NB4 (cell line): ENCODE results near the gene NPHP4.

ENCODE experiments used
- POLR2A ChIP-seq: IDR thresholded peaks from 2 replicates; pipeline ENCODE4 v1.6.1; 2011; ENCODE audit warnings: mild to moderate bottlenecking; ENCODE audit not compliant: insufficient read length; ENCODE audit errors: extremely low read depth
- TF ChIP-seq, protein P1 (sequence below): IDR thresholded peaks from one replicate; pipeline ENCODE4 v1.5.1; 2012; ENCODE audit warnings: low read depth, low read length
- TF ChIP-seq, protein P2 (sequence below): IDR thresholded peaks from 2 replicates; pipeline ENCODE4 v1.6.1; 2011; ENCODE audit warnings: low read depth, low read length

DNA sequence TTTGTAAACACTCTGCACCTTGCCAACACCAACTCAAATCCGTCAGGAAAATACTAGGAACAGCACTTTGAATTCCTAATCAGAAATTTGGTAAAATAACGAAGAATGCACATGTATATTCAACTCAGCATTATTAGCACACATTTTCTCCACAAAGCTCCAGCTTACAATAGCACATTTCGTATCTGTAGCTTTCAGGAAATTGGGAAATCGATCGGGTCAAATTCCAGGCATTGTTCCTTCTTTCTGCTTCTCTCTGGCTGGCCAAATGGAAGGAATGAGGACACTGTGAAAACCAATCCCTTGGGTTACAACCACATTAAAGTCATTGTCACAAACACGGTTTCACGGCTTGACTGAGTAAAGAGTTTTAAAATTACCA is 58.6 kb downstream of the NPHP4 start:
- no peak for TF ChIP-seq POLR2A
- TF ChIP-seq, protein P1, sequence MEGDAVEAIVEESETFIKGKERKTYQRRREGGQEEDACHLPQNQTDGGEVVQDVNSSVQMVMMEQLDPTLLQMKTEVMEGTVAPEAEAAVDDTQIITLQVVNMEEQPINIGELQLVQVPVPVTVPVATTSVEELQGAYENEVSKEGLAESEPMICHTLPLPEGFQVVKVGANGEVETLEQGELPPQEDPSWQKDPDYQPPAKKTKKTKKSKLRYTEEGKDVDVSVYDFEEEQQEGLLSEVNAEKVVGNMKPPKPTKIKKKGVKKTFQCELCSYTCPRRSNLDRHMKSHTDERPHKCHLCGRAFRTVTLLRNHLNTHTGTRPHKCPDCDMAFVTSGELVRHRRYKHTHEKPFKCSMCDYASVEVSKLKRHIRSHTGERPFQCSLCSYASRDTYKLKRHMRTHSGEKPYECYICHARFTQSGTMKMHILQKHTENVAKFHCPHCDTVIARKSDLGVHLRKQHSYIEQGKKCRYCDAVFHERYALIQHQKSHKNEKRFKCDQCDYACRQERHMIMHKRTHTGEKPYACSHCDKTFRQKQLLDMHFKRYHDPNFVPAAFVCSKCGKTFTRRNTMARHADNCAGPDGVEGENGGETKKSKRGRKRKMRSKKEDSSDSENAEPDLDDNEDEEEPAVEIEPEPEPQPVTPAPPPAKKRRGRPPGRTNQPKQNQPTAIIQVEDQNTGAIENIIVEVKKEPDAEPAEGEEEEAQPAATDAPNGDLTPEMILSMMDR: no peak
- TF ChIP-seq, protein P2, sequence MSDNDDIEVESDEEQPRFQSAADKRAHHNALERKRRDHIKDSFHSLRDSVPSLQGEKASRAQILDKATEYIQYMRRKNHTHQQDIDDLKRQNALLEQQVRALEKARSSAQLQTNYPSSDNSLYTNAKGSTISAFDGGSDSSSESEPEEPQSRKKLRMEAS: no peak
